ENCODE results near the gene TREML4.

TREML4 gene

GRCh38 chr6:41288030-41288753 is 60.0 kb downstream of the TREML4 start:
- peak; percentile 99 for DNase-seq

Data from NCI-H510A treated with DMSO at 0.1 percent for 48 hours (cell line).